Retinal pigment epithelial cell (primary cell): ENCODE measurements around the gene EEF1AKMT3.

ENCODE experiments used
- DNase-seq: peaks from one replicate; pipeline ENCODE4 v3.0.0-alpha.2; 2010; ENCODE audit warnings: low read depth
- H3K4me3 ChIP-seq: 2 replicates; pipeline ENCODE4 v1.5.1; 2011; ENCODE audit warnings: mild to moderate bottlenecking, low read length, control low read depth, moderate library complexity
- CTCF ChIP-seq: conservative IDR thresholded peaks from 2 replicates; pipeline ENCODE4 v1.5.1; 2011; ENCODE audit warnings: low read depth, low read length, control low read depth, inconsistent platforms

Gene EEF1AKMT3

GRCh38 chr12:57822392-57823130, 50.1 kb downstream of the EEF1AKMT3 start:
- TF ChIP-seq CTCF: no peak
- H3K4me3 ChIP-seq: no peak overlapping the region
- DNase-seq: no peak

- DNase-seq: no peak
- no peak for TF ChIP-seq CTCF
- no peak overlapping the region for H3K4me3 ChIP-seq
Observed at GRCh38 chr12:57823131-57823907, 50.9 kb downstream of the EEF1AKMT3 start.

GRCh38 chr12:57823908-57824640, 51.7 kb downstream of the EEF1AKMT3 start:
- H3K4me3 ChIP-seq: no peak overlapping the region

GRCh38 chr12:57825451-57825850, 53.0 kb downstream of the EEF1AKMT3 start:
- no peak for DNase-seq
- TF ChIP-seq CTCF: no peak

More at GRCh38 chr12:57823908-57824640, 51.7 kb downstream of the EEF1AKMT3 start:
- DNase-seq: no peak
- no peak for TF ChIP-seq CTCF

GRCh38 chr12:57826400-57826799, 54.0 kb downstream of the EEF1AKMT3 start:
- DNase-seq: no peak
- no peak for TF ChIP-seq CTCF
- H3K4me3 ChIP-seq: no peak overlapping the region

More at GRCh38 chr12:57825451-57825850, 53.0 kb downstream of the EEF1AKMT3 start:
- no peak overlapping the region for H3K4me3 ChIP-seq

GRCh38 chr12:57826966-57827365, 54.6 kb downstream of the EEF1AKMT3 start:
- no peak overlapping the region for H3K4me3 ChIP-seq
- no peak for TF ChIP-seq CTCF
- no peak for DNase-seq
